Urothelium cell line (cell line): Measurements from ENCODE around the gene TRERF1.
A peak's percentile ranks its signal among the peaks of the same experiment; 100 is the strongest.

Experiments used
- DNase-seq: peaks from one replicate; pipeline ENCODE4 v3.0.0; 2011; ENCODE audit warnings: low spot score, mixed read lengths
- FAIRE-seq: peaks from 2 replicates; lab custom pipeline; 2011; peaks lifted over from hg19 to GRCh38; lab: Jason Lieb, UNC

The TRERF1 gene

DNA sequence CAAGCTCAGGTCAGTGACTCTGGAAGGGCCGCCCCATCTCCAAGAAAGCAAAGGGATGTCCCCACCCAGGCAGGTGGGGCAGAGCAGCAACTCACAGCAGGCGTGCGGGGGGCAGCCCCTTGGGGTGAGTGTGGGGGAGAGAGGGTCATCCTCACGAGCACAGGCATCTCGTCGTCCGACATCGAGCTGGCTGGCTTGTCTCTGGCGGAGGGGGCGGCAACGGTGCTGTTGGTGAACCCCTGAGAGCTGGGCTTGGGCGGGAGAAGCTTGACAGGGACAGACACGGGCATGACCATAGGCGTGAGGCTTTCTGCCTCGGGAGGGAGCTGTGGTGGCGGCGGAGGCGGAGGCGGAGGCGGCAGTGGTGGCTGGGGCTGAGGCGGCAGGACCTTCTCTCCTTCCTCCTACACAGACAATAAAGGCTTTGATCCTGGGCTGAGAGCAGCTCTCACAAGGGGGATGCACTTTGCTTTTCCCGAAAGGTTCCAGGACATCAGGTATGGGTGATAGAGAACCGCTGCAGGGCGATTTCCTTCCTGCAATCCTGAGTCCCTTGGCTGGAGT is 188.5 kb downstream of the TRERF1 start:
- FAIRE-seq, result no peak

DNA sequence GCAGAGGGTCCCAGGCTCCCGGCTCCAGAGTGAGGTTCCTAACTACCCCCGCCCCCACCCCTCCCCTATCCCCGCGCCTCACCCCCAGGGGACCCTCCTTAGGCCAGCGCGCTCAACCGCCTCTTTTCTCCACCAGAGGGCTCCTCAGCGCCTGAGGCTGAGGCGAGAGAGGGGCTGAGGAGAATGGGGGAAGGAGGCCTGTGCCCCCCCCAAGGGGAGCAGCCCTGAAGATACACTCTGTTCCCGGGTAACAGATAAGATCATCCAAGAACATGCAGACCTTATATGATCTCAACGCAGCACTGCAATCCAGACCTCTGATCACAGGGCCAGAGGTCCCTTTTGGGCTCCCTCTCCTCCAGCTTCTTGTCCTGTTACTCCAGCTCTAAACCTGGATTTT is 190.8 kb downstream of the TRERF1 start:
- DNase-seq (peak; percentile 51), FAIRE-seq (no peak)

More for the DNA sequence above, 188.5 kb downstream of the TRERF1 start:
- no peak for DNase-seq

DNA sequence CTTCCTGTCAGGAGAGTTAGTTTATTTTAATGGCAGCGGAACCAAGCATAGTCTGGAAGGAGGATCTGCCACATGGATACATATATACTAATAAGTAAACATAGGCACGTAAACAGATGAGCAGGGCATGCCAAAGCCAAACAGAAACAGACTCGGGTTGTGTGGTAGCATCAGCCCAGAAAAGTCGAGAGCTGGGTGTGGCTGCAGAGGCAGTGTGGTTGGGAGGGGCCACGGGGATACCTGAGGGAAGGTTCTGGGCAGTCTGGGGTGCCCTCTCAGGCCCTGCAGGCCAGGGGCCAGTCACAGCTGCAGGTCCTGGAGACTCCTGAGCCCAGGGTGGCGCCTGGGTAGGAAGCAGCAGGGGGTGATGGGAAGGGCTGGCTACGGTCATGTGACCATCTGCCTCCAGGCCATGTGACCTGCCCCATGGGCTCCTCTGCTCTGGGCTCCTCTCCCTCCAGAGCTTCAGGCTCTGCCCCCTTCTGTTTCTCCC is 191.3 kb downstream of the TRERF1 start:
- DNase-seq (peak; percentile 27), FAIRE-seq (no peak)

DNA sequence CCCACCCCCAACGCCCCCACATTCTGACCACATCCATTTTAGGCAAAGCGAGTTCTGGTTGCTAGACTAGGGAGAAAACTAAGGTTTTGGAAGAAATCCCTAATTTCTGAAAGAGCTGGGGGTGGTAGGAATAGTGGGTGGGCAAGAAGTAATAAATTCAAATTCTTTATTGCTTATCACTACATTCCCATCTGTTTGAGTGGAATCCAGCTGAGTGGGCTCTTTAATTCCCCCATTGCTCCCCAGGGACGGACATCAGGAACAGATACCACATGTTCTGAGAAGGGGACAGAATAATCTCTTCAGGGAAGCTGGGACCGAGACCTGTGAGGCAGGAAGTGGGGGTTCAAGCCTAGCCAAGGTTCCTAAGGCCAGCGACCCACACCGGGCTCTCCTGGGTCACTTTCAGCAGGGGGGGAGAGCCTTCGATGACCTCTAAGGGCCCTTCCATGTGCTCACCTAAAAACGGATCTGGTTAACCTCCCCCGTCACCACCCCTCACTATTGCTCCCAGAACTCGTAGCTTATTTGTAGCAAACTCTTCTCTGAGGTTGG is 191.8 kb downstream of the TRERF1 start:
- no peak for FAIRE-seq

DNA sequence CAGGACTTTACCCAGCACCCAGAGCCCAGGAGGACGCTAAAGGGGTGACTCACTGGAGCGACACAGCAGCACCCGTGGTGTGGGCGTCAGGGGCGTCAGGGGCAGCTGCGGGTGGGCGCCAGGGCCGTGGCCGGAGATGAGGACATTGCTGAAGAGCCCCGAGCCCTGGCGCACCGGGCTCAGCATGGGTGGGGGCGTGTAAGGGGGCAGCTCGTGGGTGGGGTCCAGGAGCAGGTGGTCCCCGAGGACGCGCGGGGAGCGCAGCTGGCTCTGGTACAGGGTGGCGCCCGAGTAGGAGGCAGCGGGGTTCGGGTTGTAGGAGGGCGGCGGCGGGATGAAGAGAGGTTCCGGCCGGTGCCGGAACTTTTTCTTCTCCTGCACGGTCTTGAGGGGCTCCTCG is 192.4 kb downstream of the TRERF1 start:
- FAIRE-seq, result no peak
- no peak for DNase-seq

More for the DNA sequence above, 191.8 kb downstream of the TRERF1 start:
- DNase-seq, result no peak

DNA sequence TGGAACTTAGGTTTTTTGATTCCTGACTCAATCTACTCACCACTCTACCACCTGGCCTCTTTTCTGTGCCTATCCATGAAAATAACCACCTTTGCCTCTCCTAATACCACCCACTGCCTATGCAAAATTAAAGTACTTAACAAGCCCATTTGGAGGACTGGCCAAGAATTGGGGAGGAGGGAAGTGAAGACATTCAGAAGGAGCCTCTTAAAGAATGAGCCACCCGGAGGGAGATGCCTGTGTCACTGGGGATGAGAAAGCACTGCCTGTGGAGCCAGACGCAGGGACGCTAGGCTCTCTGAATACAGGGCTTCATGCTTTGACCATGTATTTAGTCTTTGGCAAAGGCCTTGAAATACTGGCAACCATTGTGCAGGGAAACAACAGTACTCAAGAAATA is 194.1 kb downstream of the TRERF1 start:
- no peak for FAIRE-seq
- DNase-seq, result no peak

DNA sequence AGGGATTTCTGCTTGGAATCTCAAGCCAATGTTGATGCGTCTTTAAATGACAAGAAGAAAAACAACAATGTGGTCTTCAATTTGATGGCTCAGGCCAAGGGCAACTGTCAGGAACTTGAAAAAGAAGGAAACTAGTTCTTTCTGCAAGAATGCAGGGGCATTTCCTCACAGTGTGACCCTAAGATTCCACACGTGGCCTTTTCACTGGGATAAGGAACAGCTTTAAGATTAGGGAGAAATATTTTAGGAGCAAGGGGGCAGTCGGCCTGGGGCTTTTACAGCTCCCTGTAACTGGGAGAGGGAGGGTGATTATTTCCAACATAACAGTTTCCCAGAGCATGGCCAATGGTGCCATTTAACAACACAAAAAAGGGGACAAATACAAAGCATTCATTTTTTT is 194.7 kb downstream of the TRERF1 start:
- FAIRE-seq, result no peak
- DNase-seq, result no peak

DNA sequence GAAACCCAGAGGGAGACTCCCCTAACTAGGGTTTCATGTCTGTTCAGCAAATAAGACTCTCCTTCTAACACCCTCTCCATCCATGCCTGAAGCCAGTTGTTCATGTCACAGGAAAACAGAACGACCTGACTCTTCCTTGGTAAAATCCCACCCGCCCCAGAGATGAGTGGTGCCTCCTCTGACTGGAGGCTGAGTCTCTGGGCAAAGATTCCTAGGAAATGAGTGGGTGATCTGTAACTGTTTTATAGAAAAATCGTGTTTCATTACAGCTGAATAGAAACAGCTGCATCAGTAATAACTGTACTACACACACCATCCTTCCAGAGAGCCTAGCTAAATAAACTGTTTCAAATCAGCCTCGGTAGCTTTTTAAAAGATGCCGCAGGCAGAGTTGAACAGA is 196.7 kb downstream of the TRERF1 start:
- DNase-seq, result no peak
- FAIRE-seq, result no peak

DNA sequence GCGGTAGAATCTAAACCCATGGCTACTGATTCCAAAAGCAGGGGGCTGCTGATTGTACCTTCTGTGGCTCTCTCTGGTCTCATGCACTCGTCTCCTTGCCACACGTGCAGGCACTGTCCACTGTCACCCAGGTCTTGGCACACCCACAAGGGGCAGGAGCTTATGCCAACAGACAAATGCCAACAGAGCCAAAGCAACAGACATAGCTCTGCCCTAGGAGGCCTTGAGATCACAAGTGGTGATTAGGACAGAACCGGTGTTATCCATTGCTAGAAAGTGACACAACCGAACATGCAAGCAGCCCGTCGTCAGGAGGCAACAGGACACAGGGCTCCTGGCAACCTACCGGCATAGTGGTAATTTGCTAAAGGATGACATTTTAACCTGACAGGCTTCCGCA is 197.2 kb downstream of the TRERF1 start:
- no peak for DNase-seq
- FAIRE-seq, result no peak

DNA sequence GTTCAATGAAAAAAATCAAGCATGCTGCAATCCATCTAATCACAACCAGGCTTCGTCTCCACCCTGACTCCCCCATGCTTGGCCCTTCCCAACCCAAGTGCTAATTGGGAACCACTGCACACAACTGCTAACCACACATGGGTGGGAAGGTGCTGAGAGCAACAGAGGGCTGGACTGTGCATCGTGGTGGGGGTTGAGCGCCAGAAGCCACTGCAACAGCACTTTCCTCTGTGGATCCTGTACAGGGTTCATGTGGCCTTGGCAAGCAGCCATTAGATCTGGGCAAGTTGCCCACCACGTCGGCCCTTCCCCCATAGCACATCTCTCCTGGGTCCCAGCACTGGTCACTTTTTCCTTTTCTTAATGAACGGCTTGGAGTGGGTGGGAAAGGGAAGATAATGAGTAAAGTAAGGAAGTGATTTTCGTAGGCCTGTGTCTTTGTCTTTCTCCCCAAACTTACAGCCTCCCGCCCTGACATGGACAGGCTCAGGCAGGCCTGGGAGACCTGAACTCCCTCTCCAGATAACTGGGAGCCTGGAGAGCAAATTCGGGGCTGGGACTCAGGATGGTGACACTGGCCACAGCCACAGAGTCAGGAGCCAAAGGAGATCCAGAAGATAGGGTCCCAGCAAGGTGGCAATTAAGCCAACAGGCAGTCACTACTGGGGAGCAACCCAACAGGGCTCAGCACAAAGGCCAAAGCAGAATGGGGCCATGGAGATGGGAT is 199.7 kb downstream of the TRERF1 start:
- DNase-seq (peak; percentile 25), FAIRE-seq (no peak)

DNA sequence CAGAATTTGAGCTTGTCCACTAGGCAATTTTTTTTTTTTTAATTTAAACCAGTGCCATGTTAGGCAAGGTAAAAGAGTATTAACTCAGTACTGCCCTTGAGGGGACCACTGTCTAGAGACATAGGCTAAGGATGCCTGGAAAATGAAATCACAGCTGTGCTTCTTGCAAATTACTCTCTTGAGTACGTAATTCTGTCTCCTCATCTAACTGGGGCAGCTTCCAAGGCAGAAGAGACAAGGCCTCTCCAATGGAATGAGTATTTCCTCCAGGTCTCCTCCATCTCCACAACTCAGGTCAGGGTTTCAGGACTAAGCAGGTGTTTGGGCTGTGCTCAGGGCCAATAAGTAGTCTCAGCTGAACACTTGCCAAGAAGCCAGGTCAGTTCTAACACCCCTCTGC is 200.2 kb downstream of the TRERF1 start:
- DNase-seq (no peak), FAIRE-seq (no peak)

DNA sequence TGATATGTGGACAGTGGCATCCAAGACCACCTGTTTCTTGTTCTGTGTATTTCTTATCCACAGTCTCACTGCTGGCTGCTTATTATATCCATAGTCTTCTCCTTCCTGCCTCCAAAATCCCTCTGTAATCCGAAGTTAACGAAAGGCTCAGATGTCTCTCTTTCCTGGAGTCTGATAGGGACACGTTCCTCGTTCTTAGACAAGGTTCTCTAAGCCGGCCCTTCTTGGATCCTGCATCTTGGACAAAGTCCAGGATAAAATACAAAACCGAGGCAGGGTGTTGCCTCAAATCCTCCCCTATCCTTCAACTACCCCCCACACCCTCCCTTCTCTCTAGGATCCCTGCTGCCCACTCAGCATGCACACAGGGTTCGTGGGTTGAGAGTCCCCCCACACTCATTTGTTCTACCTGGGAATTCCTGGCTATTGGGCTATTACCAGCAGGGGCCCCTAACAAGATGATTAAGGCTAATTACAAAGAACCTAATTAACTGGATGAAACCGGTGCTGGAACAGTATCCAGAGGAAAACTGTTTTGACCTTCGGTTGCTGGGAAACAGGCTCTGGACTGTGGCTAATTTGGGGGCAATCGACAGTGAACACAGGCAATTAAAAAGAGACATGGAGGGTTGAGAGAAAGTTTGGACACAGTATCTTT is 201.3 kb downstream of the TRERF1 start:
- DNase-seq, result no peak
- no peak for FAIRE-seq

DNA sequence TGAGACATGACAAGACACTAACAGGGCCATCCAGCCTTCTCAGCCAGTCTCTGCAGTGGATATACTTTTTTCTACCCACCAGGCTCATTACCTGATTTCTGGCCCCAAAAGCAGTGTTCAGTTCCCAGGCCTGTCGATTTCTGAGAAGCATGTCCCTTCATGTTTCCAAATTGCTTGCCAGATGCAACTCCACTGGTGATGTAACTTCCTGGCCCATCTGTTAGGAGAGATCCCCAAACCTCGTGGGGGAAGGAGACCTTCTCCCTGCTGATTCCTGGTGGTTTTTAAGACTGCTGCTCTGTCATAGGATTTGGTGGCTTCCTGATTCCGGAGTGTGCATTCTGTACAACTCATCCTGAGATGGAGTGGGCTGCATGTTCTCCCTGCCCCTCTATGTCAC is 202.4 kb downstream of the TRERF1 start:
- FAIRE-seq, result no peak
- DNase-seq, result no peak

DNA sequence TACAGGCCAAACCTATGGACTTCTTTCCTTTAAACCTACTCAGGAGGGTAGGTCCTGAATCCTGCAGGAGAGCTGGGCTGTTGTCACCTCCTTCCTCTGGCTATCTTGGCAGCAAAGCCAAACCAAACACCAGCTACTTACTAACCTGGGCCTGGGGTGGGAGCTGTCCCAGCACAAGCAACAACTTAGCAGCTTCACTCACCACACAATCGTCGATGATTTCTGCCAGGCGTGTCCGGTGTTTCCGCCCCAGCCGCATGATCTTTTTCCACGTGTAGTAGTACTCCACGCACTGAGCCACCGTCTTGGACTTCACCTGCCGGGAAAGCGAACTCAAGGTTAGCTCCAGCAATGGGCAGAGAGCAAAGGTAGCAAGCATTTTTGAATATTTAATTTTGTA is 208.7 kb downstream of the TRERF1 start:
- FAIRE-seq (no peak), DNase-seq (no peak)

DNA sequence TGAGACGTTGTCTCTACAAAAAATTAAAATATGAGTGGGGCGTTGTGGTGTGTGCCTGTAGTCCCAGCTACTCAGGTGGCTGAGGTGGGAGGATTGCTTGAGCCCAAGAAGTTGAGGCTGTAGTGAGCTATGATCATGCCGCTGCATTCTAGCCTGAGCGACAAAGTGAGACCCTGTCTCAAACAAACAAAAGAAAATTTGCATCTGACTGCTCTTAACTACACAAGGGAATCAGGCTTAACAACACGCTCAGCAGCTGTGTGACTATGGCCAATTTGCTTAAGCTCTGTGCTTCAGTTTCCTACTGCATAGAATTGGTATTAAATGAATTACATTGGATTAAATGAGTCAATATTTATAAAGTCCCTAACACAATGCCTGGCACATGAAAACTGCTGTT is 209.8 kb downstream of the TRERF1 start:
- no peak for FAIRE-seq
- DNase-seq, result no peak

DNA sequence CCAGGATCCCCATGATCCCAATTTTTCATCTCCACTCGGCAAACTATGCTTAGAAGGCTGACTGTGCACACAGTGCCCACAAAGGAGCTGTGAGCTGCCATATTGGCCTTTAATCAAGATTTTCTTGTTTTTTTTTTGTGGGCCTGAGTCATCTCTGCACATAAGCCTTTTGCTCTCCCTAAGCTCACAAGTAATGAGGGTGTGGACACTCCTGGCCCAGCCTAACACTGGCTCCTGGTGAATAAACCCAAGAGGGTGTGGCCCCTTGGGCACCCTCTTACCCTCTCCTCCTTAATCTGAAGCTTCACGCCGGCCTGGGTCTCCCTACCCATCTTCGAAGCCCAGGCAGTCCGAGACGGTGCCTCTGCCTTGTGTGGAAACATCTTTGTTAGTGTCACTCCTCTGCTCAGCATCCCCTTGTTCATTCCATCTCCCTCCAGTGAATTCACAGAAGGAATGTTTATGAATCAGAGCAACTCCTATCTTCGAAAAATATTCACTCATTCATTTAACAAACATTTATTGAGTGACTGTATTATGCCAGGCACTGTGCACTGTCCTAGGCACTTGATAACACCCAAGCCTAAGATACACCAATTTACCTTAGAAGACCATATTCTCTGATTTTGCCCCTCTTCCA is 211.9 kb downstream of the TRERF1 start:
- DNase-seq (no peak), FAIRE-seq (no peak)

DNA sequence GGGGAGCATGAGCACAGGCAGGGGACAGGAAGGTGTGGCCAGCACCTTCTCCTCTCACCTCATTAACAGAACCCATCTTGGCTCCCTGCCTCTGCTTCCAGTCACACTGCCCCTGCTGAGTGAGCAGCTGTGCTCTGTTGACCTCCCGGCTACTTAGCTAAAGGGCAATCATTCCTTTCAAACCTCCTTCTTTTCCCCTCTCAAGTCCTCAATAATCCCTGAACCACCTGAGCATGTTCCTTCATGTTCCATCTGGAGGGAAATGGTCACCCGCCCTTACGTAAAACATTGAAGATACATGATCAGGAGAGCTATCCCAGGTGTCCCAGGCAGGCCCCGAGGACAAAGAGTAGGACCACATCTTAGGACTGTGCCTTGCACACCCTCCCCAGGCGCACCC is 212.4 kb downstream of the TRERF1 start:
- DNase-seq (no peak), FAIRE-seq (no peak)

DNA sequence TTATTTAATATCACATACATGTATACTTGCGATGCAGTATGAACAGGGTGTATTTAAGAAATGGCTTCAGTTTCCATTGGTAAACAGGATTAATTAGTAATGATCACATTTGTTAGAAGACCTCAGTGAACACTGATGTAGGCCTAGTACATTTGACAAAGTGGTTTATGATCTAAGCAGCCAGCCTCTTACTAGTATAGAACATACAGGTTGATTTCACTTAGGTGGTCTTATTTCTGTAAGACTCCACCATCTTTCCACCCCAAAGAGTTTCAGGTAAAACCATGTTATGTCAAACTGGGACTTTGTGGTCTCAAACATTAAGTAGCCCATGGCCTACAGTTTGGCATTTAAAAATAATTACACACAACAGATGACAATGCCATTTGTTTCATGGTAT is 213.9 kb downstream of the TRERF1 start:
- no peak for FAIRE-seq
- DNase-seq, result no peak

DNA sequence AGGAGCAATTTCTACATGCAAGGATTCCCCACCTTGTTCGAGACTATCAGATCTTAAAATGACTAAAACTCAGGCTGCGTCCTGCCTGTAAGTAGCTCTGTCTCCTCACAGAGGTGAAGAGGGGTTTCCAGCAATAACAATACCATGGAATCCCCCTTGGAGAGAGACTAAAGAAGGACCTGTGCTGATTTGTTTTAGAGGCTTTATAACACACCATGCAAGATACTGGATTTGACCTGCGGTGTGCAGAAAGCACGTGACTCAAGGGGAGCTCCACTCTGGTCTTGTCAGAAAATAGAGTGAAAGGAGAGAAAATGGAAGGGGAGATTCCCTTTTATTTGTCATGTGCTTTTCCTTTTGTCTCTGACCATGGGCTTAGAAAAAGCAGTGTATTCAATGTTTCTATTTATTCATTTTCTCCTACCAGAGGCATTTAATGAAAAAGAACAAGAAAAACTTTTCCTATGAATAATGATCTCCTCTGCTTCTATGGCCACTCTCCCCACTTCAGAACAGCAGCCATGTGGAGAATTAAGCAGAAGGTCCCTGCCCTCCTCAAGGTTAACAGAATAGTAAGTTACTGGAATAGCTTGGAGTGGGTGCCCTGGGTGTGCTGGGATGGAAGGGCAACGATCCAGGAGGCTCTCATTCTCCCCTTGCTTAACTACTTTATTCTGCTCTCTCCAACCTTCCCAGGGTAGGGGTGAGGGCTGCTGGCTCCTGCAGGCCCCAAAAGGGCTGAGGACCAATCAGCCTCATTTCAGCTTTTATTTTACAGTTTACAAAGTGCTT is 214.8 kb downstream of the TRERF1 start:
- FAIRE-seq, result no peak
- no peak for DNase-seq

DNA sequence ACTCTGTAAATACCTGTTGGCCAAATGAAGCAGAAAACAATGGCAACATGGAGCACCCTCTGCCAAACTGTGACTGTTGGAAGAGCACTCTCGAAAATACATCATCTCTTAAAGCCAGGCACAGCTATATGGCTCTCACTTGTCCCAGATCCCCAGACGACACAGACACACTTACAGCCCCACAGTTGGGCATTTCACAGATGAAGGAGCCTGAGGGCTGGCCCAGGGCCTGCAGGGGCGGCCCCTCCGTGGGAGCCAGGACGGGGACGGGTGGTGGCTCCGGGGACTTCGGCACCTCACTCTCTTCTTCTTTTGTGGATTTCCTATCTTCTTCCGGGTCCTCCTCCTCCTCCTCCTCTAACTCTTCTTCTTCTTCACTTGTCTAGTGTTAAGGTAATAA is 215.7 kb downstream of the TRERF1 start:
- FAIRE-seq (no peak), DNase-seq (no peak)

DNA sequence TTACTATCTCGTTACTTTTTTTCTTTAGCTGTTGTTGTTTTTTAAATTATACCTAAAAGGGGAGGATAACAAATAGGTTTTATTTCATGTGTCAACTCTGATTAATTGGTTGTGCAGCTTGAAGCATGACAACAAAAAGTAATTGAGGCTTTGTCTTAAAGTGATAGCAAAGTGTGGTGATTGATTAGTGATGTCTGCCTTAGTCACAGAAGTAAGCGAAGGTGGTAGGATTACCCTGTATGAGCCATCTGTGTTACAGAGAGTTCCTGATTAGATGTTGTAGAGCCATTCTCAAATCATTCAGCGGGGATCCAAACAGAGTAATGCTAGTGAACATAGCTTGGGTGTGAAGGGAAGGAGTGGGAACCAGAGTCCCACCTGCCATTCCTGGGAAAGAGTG is 219.7 kb downstream of the TRERF1 start:
- FAIRE-seq (no peak), DNase-seq (no peak)
